ENCODE results near the gene HBS1L. TPM values are rescaled to one million over a fixed set of nuclear protein-coding genes. Genes with fewer than 3 reads are reported as not detected.
A peak's percentile ranks its signal among the peaks of the same experiment; 100 is the strongest.

HBS1L gene
- total RNA-seq, 1 donor from 2014 or later: 97.5 TPM

DNA sequence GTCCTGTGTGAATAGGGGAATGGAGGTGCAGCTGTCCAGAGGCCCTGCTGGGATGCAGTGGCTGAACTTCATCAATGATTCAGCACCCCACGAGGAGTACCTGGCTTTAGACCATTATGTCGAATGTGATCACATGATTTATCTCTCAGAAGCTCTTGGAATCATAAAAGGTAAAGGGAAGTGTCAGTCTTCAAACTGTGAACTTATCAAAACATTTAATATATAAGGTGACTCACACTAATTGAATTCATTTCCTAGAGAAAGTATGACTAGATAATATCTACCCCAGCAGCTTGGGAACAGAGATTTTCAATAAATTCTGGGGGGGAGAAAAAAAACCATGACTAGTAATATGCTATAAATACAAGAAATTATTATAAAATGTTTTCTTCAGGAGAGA, 134.2 kb downstream of the HBS1L start:
- H3K36me3 ChIP-seq (ENCODE audit: control insufficient read depth, insufficient read depth, low read length): no peaks in the 10 kb centered on the region
- DNase-seq (ENCODE audit: low read depth): no peak

DNA sequence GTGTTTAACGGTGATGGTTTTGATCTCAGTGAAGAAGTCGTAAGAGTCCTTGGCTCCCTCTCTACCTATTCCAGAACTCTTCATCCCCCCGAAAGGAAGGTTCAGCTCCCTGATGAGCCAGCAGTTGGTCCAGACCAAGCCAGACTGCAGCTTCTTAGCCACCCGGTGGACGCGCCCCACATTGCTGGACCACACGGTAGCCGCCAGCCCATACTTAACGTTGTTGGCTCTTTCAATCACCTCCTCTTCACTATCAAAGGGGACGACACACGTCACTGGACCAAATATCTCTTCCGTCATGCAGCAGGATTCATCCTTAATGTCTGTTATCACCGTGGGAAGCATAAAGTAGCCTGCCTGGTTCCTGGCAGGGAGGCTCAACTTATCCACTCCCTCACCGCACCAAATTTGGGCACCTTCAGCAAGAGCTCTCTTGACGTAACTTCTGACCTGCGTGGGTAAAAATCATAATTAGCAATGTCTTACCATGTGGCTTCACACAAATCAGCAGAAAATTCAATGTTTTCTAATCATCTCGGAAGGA, 136.1 kb downstream of the HBS1L start:
- Histone ChIP-seq H3K27me3 (ENCODE audit: control insufficient read depth, insufficient read depth, low read length) (no peaks in the 10 kb centered on the region), H3K36me3 (ENCODE audit: control insufficient read depth, insufficient read depth, low read length) (no peaks in the 10 kb centered on the region), H3K4me3 (ENCODE audit: low read depth, low read length) (no peak overlapping the region)
- TF ChIP-seq, protein P1, sequence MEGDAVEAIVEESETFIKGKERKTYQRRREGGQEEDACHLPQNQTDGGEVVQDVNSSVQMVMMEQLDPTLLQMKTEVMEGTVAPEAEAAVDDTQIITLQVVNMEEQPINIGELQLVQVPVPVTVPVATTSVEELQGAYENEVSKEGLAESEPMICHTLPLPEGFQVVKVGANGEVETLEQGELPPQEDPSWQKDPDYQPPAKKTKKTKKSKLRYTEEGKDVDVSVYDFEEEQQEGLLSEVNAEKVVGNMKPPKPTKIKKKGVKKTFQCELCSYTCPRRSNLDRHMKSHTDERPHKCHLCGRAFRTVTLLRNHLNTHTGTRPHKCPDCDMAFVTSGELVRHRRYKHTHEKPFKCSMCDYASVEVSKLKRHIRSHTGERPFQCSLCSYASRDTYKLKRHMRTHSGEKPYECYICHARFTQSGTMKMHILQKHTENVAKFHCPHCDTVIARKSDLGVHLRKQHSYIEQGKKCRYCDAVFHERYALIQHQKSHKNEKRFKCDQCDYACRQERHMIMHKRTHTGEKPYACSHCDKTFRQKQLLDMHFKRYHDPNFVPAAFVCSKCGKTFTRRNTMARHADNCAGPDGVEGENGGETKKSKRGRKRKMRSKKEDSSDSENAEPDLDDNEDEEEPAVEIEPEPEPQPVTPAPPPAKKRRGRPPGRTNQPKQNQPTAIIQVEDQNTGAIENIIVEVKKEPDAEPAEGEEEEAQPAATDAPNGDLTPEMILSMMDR (IDR thresholded peaks at IDR 0.05; ENCODE audit: insufficient read depth, low read length, poor library complexity, severe bottlenecking): no peak
- no peak for DNase-seq (ENCODE audit: low read depth)

More for the DNA sequence above, 134.2 kb downstream of the HBS1L start:
- H3K4me3 ChIP-seq (ENCODE audit: low read depth, low read length): no peak overlapping the region
- TF ChIP-seq, protein P1 (IDR thresholded peaks at IDR 0.05; ENCODE audit: insufficient read depth, low read length, poor library complexity, severe bottlenecking): no peak
- H3K27me3 ChIP-seq (ENCODE audit: control insufficient read depth, insufficient read depth, low read length): no peaks in the 10 kb centered on the region

DNA sequence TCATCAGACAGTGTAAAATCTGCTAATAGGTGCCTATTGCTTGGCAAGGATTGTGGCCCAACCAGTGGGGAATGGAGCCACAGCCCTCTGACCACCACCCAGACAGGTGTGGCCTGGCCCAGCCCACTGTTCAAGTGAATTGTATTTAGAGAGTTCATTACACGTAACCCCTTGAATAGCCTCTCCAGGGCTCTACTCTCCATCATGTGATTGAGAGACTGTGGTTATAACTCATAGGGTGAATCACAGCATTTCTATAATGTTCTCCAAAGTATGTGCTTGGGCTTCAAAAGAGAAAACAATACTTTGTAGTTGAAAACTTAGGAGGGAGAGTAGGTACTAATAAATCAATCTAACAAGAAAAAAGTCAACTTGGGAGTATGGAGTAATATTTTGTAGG, 143.1 kb downstream of the HBS1L start:
- no peaks in the 10 kb centered on the region for H3K36me3 ChIP-seq (ENCODE audit: control insufficient read depth, insufficient read depth, low read length)
- DNase-seq (ENCODE audit: low read depth): peak; percentile 80
- no peak overlapping the region for H3K4me3 ChIP-seq (ENCODE audit: low read depth, low read length)
- TF ChIP-seq, protein P1 (IDR thresholded peaks at IDR 0.05; ENCODE audit: insufficient read depth, low read length, poor library complexity, severe bottlenecking): no peak
- no peaks in the 10 kb centered on the region for H3K27me3 ChIP-seq (ENCODE audit: control insufficient read depth, insufficient read depth, low read length)

DNA sequence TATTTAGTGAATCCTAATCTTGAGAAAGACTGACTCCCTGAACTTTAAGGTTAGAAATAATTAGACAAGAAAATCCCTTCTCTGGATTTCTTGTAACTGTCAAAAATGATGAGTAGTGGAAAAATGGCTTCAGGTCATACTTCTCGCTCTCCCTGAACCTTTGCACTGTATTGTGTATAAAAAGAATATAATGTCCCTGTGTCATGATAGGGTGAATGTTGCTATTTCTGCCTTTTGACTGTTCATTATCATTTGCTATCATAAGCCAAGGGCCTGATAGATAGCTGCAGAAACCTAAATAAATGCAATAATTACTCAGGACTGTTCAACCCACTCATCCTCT, 144.1 kb downstream of the HBS1L start:
- DNase-seq (ENCODE audit: low read depth): no peak
- TF ChIP-seq, protein P1 (IDR thresholded peaks at IDR 0.05; ENCODE audit: insufficient read depth, low read length, poor library complexity, severe bottlenecking): no peak
- Histone ChIP-seq H3K36me3 (ENCODE audit: control insufficient read depth, insufficient read depth, low read length) (no peaks in the 10 kb centered on the region), H3K27me3 (ENCODE audit: control insufficient read depth, insufficient read depth, low read length) (no peaks in the 10 kb centered on the region), H3K4me3 (ENCODE audit: low read depth, low read length) (no peak overlapping the region)

Other genes starting within 250 kb of the HBS1L start
- gene ALDH8A1, start 104.7 kb downstream of the HBS1L start, total RNA-seq: 0.46 and 9.3 TPM in 2 replicates
- gene MYB, start 126.5 kb upstream of the HBS1L start, total RNA-seq: 0.62 and 1.7 TPM in 2 replicates